ENCODE data around the gene SH3PXD2A. TPM values are rescaled to one million over a fixed set of nuclear protein-coding genes. Genes with fewer than 3 reads are reported as not detected.

The SH3PXD2A gene
- total RNA-seq, 1 experiment from 2014 or later = 54.9 TPM

GRCh38 chr10:103605359-103606096, 249.8 kb downstream of the SH3PXD2A start:
- TF ChIP-seq CTCF (conservative IDR thresholded peaks at IDR 0.05; ENCODE audit: low read depth, low read length) = peak; percentile 73
- no peak for TF ChIP-seq EZH2 (IDR thresholded peaks at IDR 0.05; ENCODE audit: borderline replicate concordance, low read depth, low read length, poor library complexity, severe bottlenecking)
- H3K4me1 ChIP-seq (ENCODE audit: insufficient read depth, low read length, poor library complexity, severe bottlenecking) = no peaks in the 10 kb centered on the region
- H3K27ac ChIP-seq (ENCODE audit: low read depth, low read length, poor library complexity, severe bottlenecking) = no peak overlapping the region

GRCh38 chr10:103603382-103603781, 252.0 kb downstream of the SH3PXD2A start:
- BruUV-seq (replicated peaks) = no TSS peak
- CTCF ChIA-PET = no interaction called here
- H3K27ac ChIP-seq (ENCODE audit: low read depth, low read length, poor library complexity, severe bottlenecking) = no peak overlapping the region
- no peak overlapping the region for H3K4me3 ChIP-seq (ENCODE audit: low read depth, low read length, poor library complexity, severe bottlenecking)
- no peaks in the 10 kb centered on the region for H3K27me3 ChIP-seq (replicated peaks; ENCODE audit: insufficient read depth, low read depth, low read length, poor library complexity)
- POLR2A ChIA-PET (ENCODE audit: low non-redundant PET) = no interaction called here
- no peak for TF ChIP-seq EZH2 (IDR thresholded peaks at IDR 0.05; ENCODE audit: borderline replicate concordance, low read depth, low read length, poor library complexity, severe bottlenecking)
- no peak for TF ChIP-seq CTCF (conservative IDR thresholded peaks at IDR 0.05; ENCODE audit: low read depth, low read length)
- no peaks in the 10 kb centered on the region for H3K4me1 ChIP-seq (ENCODE audit: insufficient read depth, low read length, poor library complexity, severe bottlenecking)
- intact Hi-C loops (cut with micrococcal nuclease; ENCODE audit: unreplicated experiment) = no loop called here
- no peaks in the 10 kb centered on the region for H3K9me3 ChIP-seq (ENCODE audit: low read depth, low read length, poor library complexity, severe bottlenecking)
- no peak for DNase-seq (ENCODE audit: low spot score)
- peaks cover 31% of the 10 kb centered on the region for H3K36me3 ChIP-seq (ENCODE audit: insufficient read depth, low read length, poor library complexity, severe bottlenecking)

More at GRCh38 chr10:103605359-103606096, 249.8 kb downstream of the SH3PXD2A start:
- Histone ChIP-seq H3K4me3 (ENCODE audit: low read depth, low read length, poor library complexity, severe bottlenecking) (no peak overlapping the region), H3K9me3 (ENCODE audit: low read depth, low read length, poor library complexity, severe bottlenecking) (no peaks in the 10 kb centered on the region), H3K36me3 (ENCODE audit: insufficient read depth, low read length, poor library complexity, severe bottlenecking) (peaks cover 31% of the 10 kb centered on the region), H3K27me3 (replicated peaks; ENCODE audit: insufficient read depth, low read depth, low read length, poor library complexity) (no peaks in the 10 kb centered on the region)
- ChIA-PET CTCF (interaction anchor here (1.1 to 1.4 kb wide), 3 partner anchors 12 to 81 kb away, joined by 3 to 6 read pairs (median 5); no protein-coding TSS in a partner anchor), POLR2A (ENCODE audit: low non-redundant PET) (no interaction called here)
- intact Hi-C loops (cut with micrococcal nuclease; ENCODE audit: unreplicated experiment) = no loop called here
- no TSS peak for BruUV-seq (replicated peaks)
- peak; percentile 56 for DNase-seq (ENCODE audit: low spot score)

GRCh38 chr10:103602852-103603155, 252.6 kb downstream of the SH3PXD2A start:
- BruUV-seq (replicated peaks) = no TSS peak
- CTCF ChIA-PET = no interaction called here
- no peak for DNase-seq (ENCODE audit: low spot score)
- Histone ChIP-seq H3K4me1 (ENCODE audit: insufficient read depth, low read length, poor library complexity, severe bottlenecking) (no peaks in the 10 kb centered on the region), H3K27ac (ENCODE audit: low read depth, low read length, poor library complexity, severe bottlenecking) (no peak overlapping the region), H3K27me3 (replicated peaks; ENCODE audit: insufficient read depth, low read depth, low read length, poor library complexity) (no peaks in the 10 kb centered on the region), H3K9me3 (ENCODE audit: low read depth, low read length, poor library complexity, severe bottlenecking) (no peaks in the 10 kb centered on the region), H3K36me3 (ENCODE audit: insufficient read depth, low read length, poor library complexity, severe bottlenecking) (peaks cover 31% of the 10 kb centered on the region), H3K4me3 (ENCODE audit: low read depth, low read length, poor library complexity, severe bottlenecking) (no peak overlapping the region)
- POLR2A ChIA-PET (ENCODE audit: low non-redundant PET) = no interaction called here
- intact Hi-C loops (cut with micrococcal nuclease; ENCODE audit: unreplicated experiment) = no loop called here
- TF ChIP-seq CTCF (conservative IDR thresholded peaks at IDR 0.05; ENCODE audit: low read depth, low read length) (no peak), EZH2 (IDR thresholded peaks at IDR 0.05; ENCODE audit: borderline replicate concordance, low read depth, low read length, poor library complexity, severe bottlenecking) (no peak)
